ENCODE data around the gene DBN1. TPM values are rescaled to one million over a fixed set of nuclear protein-coding genes. Genes with fewer than 3 reads are reported as not detected.

The DBN1 gene
- total RNA-seq, 1 donor from 2014 or later: 369 TPM

DNA sequence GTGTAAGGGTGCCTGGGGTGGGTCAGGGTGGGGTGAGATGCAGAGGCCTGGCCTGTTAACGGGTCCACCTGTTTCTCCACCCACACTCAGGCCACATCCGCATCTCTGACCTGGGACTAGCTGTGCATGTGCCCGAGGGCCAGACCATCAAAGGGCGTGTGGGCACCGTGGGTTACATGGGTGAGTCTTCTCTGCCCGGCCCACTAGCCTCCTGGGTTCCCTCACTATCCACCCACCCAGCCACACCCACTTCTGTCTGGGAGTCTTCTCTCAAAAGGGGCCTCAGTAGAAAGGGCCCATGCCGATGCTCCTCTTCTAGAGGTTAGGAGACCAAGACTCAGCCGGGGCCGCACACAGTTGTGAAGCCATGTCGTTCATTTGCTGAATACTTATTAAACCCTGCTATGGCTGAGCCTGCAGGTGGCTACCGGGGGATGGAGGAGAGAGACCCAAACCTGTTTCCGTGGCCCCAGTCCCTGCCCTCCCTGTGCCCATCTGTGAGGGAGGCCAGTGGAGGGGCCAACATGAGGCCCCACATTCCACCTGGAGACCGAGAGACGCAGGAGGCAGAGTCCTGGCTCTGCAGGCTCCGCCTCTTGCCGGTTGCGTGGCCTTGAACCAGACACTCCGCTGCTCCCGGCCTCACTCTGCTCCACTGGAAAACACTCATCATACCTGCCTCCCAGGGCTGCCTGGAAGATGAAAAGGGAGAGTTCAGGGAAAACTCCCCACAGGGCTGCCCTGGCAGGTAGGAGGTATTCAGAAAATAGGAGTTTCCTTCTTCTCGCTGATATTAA, 38.3 kb downstream of the DBN1 start:
- DNase-seq (ENCODE audit: low spot score in 2 of 2, unreplicated experiment in 2 of 2): no peak
- Mint-ChIP-seq H3K27ac (no peak overlapping the region), H3K36me3 (peaks cover 22% of the 10 kb centered on the region), H3K4me3 (no peak overlapping the region), H3K4me1 (no peaks in the 10 kb centered on the region), H3K9me3 (no peaks in the 10 kb centered on the region), H3K27me3 (ENCODE audit: low read depth) (no peaks in the 10 kb centered on the region)
- TF ChIP-seq CTCF (IDR thresholded peaks at IDR 0.05; ENCODE audit: unreplicated experiment): no peak

- no peak for DNase-seq (ENCODE audit: low spot score in 2 of 2, unreplicated experiment in 2 of 2)
- Mint-ChIP-seq H3K9me3 (no peaks in the 10 kb centered on the region), H3K4me3 (no peak overlapping the region), H3K36me3 (peaks cover 18% of the 10 kb centered on the region), H3K27ac (no peak overlapping the region), H3K27me3 (ENCODE audit: low read depth) (no peaks in the 10 kb centered on the region), H3K4me1 (peaks cover 2% of the 10 kb centered on the region)
- TF ChIP-seq CTCF (IDR thresholded peaks at IDR 0.05; ENCODE audit: unreplicated experiment): no peak
Measured at GRCh38 chr5:177434437-177434836, 39.0 kb downstream of the DBN1 start.

GRCh38 chr5:177433658-177434217, 39.7 kb downstream of the DBN1 start:
- no peaks in the 10 kb centered on the region for H3K27me3 Mint-ChIP-seq (ENCODE audit: low read depth)
- H3K4me1 Mint-ChIP-seq: peaks cover 8% of the 10 kb centered on the region
- no peak for TF ChIP-seq CTCF (IDR thresholded peaks at IDR 0.05; ENCODE audit: unreplicated experiment)
- no peak overlapping the region for H3K27ac Mint-ChIP-seq
- peaks cover 15% of the 10 kb centered on the region for H3K36me3 Mint-ChIP-seq
- no peak for DNase-seq (ENCODE audit: low spot score in 2 of 2, unreplicated experiment in 2 of 2)
- H3K9me3 Mint-ChIP-seq: no peaks in the 10 kb centered on the region
- H3K4me3 Mint-ChIP-seq: no peak overlapping the region

DNA sequence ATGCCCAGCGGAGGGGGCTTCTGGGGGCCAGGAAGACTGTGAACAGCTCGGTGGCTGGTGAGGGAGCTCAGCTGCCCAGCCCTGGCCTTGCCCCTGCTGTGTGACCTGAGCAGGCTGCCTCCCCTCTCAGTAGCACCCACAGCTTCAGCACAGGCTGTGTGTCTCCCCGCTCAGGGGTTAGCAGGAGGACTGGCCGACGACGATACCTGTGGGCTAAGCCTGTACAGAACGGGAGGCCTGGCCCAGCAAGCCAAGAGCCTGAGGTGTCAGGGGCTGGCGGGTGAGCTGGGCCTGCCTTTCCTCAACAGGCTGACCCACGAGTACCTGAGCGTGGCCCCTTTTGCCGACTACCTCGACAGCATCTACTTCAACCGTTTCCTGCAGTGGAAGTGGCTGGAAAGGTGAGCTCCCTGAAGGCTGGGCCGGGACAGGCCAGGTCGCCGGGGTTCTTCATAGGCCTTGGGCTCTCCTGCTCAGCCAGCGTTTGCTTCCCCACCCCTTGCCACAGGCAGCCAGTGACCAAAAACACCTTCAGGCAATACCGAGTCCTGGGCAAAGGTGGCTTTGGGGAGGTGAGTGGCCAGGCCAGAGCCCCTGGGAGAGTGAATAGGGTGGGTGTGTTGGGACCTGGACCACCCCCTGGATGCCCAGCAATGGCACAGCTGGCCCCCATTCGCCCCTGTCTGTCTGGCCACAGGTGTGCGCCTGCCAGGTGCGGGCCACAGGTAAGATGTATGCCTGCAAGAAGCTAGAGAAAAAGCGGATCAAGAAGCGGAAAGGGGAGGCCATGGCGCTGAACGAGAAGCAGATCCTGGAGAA, 40.4 kb downstream of the DBN1 start:
- Mint-ChIP-seq H3K27ac (no peak overlapping the region), H3K4me1 (peaks cover 9% of the 10 kb centered on the region), H3K4me3 (no peak overlapping the region), H3K27me3 (ENCODE audit: low read depth) (no peaks in the 10 kb centered on the region), H3K36me3 (peaks cover 10% of the 10 kb centered on the region), H3K9me3 (no peaks in the 10 kb centered on the region)
- DNase-seq (ENCODE audit: low spot score in 2 of 2, unreplicated experiment in 2 of 2): no peak
- no peak for TF ChIP-seq CTCF (IDR thresholded peaks at IDR 0.05; ENCODE audit: unreplicated experiment)

DNA sequence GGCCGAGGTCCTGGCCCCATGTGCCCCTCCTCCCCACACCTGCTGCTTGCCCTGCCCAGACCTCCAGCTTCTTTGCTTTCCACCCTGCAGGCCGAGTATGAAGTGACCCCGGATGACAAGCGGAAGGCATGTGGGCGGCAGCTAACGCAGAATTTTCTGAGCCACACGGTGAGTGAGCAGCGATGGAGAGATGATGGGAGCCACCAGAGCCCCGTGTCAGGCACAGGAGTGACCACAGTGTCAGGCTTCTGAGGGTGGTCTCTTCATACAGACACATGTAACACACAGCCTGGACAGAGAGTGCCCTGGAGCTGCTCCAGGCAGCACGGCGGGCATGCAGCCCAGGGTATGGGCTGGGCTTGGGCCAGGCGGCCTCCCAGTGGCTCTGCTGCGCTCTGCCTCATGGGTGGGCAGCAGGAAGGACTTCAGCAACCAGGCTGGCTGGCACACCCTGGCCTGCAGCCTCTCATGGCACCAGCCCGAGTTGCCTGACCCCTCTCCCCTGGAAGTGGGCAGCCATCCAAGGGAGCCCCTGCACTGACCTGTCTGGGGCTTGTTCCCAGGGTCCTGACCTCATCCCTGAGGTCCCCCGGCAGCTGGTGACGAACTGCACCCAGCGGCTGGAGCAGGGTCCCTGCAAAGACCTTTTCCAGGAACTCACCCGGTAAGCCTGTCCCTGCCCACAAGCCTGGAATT, 41.1 kb downstream of the DBN1 start:
- TF ChIP-seq CTCF (IDR thresholded peaks at IDR 0.05; ENCODE audit: unreplicated experiment): no peak
- peaks cover 7% of the 10 kb centered on the region for H3K36me3 Mint-ChIP-seq
- DNase-seq (ENCODE audit: low spot score in 2 of 2, unreplicated experiment in 2 of 2): no peak
- H3K4me3 Mint-ChIP-seq: no peak overlapping the region
- no peaks in the 10 kb centered on the region for H3K9me3 Mint-ChIP-seq
- no peaks in the 10 kb centered on the region for H3K27me3 Mint-ChIP-seq (ENCODE audit: low read depth)
- H3K27ac Mint-ChIP-seq: no peak overlapping the region
- H3K4me1 Mint-ChIP-seq: peaks cover 15% of the 10 kb centered on the region
